Mucosa of rectum (tissue), 2 donors: ENCODE data around the gene FKRP.
A peak's percentile ranks its signal among the peaks of the same experiment; 100 is the strongest.

Experiments used
- H3K27ac ChIP-seq, 2 donors: one replicate each; pipeline ENCODE4 v1.7.0; 2013; ENCODE audit warnings: inconsistent platforms in 2 of 2, low read depth in 2 of 2, low read length in 2 of 2
- H3K27me3 ChIP-seq, 2 donors: one replicate each; pipeline ENCODE4 v1.7.0; 2013; ENCODE audit warnings: low read length in 2 of 2; ENCODE audit not compliant: control insufficient read depth in 2 of 2, insufficient read depth in 2 of 2
- H3K36me3 ChIP-seq, 2 donors: one replicate each; pipeline ENCODE4 v1.7.0; 2013; ENCODE audit warnings: low read length in 2 of 2; ENCODE audit not compliant: control insufficient read depth in 2 of 2, insufficient read depth in 2 of 2
- H3K4me1 ChIP-seq, 2 donors: one replicate each; pipeline ENCODE4 v1.7.0; 2013; ENCODE audit warnings: low read length in 2 of 2, mild to moderate bottlenecking in 1 of 2; ENCODE audit not compliant: control insufficient read depth in 2 of 2, insufficient read depth in 2 of 2
- H3K4me3 ChIP-seq, 2 donors: one replicate each; pipeline ENCODE4 v1.7.0; 2013; ENCODE audit warnings: low read length in 2 of 2
- H3K9ac ChIP-seq, 2 donors: one replicate each; pipeline ENCODE4 v1.7.0; 2013; ENCODE audit warnings: low read length in 2 of 2, low read depth in 1 of 2, mild to moderate bottlenecking in 1 of 2
- H3K9me3 ChIP-seq, 2 donors: one replicate each; pipeline ENCODE4 v1.7.0; 2013; ENCODE audit warnings: low read length in 2 of 2; ENCODE audit not compliant: control insufficient read depth in 2 of 2
- donor health status: healthy.
- donor health status: Normal muscosa, but diverticular disease.

The FKRP gene

DNA sequence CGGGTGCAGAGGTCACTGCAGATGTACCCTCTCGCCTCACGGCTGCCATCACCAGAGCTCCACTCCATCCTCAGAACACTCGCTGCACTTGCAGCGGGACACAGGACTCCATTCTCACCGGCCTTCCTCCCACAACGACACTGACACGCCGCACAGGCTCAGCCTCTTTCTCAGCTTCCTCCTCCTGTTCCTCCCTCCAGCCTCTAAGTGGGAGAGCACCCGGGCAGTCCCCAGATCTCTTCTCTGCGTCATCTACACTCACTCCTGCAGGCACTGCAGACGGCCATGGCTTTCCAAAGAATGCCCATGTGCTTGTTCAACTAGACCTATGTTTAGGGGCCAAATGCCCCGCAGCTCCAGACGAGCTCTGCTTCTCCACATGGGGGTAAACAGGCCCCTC is 14.3 kb upstream of the FKRP start:
- no peaks in the 10 kb centered on the region for H3K27me3 ChIP-seq
- no peaks in the 10 kb centered on the region for H3K4me1 ChIP-seq
- no peak overlapping the region for H3K9ac ChIP-seq
- peaks cover 53 to 74% of the 10 kb centered on the region in 2 donors for H3K36me3 ChIP-seq
- H3K27ac ChIP-seq: no peak overlapping the region
- H3K9me3 ChIP-seq: no peaks in the 10 kb centered on the region
- H3K4me3 ChIP-seq: no peak overlapping the region

DNA sequence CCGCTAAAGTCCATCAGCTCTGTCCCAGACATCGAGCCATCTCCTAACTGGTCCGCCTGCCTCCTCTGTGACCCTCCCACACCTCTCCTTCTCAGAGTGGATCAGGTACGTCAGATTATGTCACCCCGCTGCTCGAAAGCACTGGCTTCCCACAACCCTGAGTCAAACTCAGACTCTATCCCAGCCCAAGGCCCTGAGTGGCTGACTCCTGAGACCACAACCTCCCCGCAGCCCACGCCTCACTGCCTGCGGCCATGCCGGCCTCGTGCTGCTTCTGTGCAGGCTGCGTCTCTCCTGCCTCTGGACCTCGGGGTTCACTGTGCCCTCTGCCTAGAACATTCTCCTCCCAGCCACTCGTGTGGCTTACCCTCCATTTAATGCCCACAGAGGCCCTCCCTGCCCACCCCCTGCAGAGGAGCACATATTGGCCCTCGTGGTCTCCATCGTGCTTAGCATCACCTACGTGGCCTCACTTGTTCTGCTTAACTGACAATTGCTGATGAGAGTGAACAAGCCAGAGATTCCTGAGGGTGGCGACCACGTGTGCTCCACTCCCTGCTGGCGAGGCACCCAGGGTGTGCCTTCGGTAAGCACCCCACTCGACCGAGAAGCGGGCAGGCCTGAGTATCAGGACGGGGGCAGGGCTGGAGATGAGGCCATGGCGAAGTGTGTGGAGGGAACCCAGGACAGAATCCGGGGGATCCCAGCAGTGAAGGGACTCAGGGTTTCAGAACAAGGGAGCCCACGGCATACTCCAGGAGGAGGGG is 13.5 kb upstream of the FKRP start:
- Histone ChIP-seq H3K9me3 (no peaks in the 10 kb centered on the region), H3K4me1 (no peaks in the 10 kb centered on the region), H3K9ac (no peak overlapping the region), H3K4me3 (no peak overlapping the region), H3K27me3 (no peaks in the 10 kb centered on the region), H3K27ac (peak overlapping the region in 1 of 2 donors; percentile 43), H3K36me3 (peaks cover 52 to 72% of the 10 kb centered on the region in 2 donors)

DNA sequence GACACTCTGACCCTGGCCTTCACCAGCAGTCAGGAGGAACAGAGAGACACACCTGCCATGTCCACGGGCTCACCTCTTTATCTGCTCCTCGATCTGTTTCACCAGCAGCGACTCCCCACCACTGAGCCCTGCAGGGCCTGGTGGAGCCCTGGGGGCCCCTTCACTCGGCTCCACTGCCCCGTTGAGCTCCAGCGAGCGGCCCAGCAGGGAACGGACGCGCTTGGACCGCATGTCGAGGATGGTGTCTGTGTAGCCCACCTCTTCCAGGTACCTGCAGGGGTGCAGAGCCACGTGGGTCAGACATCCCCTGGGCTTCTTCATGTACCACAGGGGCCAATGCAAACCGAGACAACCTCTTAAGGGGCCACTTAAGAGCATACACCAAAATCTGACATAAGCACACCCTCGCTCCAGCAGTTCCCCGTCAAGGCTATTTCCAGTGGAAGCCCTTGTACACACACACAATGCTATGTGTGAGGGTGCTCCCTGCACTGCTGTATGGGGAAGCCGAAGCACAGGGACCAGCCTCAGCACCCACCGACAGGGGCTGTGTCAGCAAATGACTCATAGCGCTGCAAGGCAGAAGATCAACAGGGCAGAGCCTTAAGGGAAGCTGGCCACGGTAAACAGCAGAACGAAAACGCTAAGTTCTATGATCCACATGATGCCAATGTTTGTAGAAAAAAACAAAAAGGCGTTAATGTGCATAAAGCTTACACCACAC is 12.7 kb upstream of the FKRP start:
- peaks cover 48 to 73% of the 10 kb centered on the region in 2 donors for H3K36me3 ChIP-seq

DNA sequence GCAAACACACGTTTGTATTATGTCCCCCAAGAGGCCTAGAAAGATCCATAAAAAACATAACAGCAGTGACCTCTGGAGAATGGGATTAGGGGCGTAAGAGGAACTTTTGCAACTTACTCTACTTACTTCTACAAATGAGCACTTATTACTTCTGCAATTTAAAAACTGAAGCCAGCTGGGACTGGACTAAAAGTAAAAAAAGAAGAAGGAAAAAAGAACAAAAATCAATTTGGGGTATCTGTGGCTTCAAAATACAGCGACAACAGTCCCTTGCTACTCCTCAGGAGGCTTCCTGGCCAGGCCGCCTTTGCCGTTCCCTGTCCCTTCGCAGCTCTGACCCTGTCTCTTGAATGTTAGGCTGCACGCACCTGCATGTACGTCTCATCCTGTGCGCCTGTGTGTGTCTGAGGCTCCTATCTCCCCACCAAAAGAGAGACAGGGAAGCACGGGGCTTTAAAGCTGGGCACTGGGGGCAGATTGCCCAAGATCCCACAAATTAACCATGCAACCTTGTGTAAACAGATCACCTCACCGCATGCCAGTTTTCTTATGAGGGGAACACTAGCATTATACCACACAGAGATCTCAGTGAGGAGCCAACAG is 12.1 kb upstream of the FKRP start:
- peak overlapping the region in 1 of 2 donors; percentile 53 for H3K27ac ChIP-seq
- H3K4me3 ChIP-seq: no peak overlapping the region
- H3K9ac ChIP-seq: no peak overlapping the region
- no peaks in the 10 kb centered on the region for H3K4me1 ChIP-seq
- H3K9me3 ChIP-seq: no peaks in the 10 kb centered on the region
- H3K27me3 ChIP-seq: no peaks in the 10 kb centered on the region
- H3K36me3 ChIP-seq: peaks cover 44 to 74% of the 10 kb centered on the region in 2 donors

More for the DNA sequence above, 12.7 kb upstream of the FKRP start:
- Histone ChIP-seq H3K27me3 (no peaks in the 10 kb centered on the region), H3K9me3 (no peaks in the 10 kb centered on the region), H3K27ac (peak overlapping the region in 1 of 2 donors; percentile 43), H3K4me3 (no peak overlapping the region), H3K9ac (no peak overlapping the region), H3K4me1 (no peaks in the 10 kb centered on the region)

DNA sequence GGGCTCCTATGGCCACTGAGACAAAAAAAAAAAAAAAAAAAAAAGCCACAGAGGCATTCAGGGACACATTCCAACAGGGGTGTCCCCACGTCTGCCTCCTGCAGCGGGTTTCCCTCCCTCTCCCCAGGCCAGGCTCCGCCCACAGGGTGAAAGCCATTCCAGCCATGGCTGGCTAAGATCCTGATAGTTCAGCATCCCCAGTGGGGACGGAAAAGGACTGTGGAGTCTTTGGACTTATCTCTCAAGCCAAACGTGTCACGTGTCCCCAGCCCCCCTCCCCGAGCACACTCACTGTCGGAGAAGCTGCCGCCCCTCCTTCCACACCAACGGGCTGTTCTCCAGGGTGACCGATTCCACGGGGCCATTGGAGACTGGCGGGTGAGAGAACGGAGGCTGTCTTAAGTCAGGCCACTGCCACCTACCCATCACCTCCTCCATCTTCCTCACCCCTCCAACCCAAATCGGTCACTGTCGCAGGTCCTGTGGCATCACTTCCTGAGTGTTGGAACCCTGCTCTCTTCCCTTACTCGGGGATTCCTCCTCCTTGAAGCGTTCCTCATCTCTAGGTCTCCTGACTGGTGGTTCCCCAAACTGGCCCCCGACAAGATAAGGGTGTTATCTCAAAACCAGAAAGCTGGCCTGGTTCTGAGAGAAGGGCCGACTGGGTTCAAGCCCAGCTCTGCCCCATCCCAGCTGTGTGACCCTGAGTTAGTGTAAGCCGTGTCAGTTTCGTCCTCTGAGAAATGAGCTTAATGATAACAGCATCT is 9.1 kb upstream of the FKRP start:
- no peak overlapping the region for H3K4me3 ChIP-seq
- H3K27ac ChIP-seq: no peak overlapping the region
- H3K36me3 ChIP-seq: peaks cover 21 to 45% of the 10 kb centered on the region in 2 donors
- no peaks in the 10 kb centered on the region for H3K9me3 ChIP-seq
- no peaks in the 10 kb centered on the region for H3K27me3 ChIP-seq
- no peak overlapping the region for H3K9ac ChIP-seq
- H3K4me1 ChIP-seq: no peaks in the 10 kb centered on the region

DNA sequence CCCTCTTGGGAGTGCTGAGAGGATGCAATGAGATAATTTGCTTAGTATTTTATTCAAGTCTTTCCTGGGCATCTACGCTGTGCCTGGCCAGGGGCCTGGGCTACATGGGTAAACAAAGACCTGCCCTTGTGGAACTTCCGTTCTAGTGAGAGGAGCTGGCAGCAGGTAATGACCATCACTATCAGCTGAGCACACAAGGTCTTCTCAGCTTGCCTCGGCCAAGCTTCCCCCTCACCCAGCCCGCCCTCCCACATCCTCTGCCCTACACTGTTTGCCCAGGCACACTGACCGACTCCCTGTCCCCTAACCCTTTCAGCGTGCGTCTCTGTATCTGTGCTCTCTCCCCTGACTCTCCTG is 8.6 kb upstream of the FKRP start:
- no peaks in the 10 kb centered on the region for H3K9me3 ChIP-seq
- no peaks in the 10 kb centered on the region for H3K27me3 ChIP-seq
- H3K36me3 ChIP-seq: peaks cover 21 to 40% of the 10 kb centered on the region in 2 donors
- H3K4me3 ChIP-seq: no peak overlapping the region
- no peaks in the 10 kb centered on the region for H3K4me1 ChIP-seq
- H3K9ac ChIP-seq: no peak overlapping the region
- no peak overlapping the region for H3K27ac ChIP-seq

DNA sequence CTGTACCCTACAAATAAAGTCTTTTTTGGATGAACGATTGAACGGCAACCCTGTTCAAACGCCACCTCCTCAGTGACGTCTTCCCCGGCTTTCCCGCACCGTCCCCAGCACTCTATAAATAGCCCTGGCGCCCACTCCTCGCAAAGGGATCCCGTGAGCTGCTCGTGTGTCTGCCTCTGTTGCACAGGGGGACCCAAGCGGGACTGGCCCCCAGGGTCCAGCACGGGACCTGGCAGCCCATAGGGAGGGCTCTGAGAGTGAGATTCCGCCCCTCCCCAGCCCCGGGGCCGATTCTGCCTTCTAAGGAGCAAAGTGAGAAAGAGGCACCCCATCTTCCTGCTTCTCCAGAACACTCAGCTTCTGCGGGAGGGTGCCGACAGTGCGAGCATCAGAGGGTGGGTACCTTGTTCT is 8.1 kb upstream of the FKRP start:
- H3K27ac ChIP-seq: no peak overlapping the region
- peaks cover 17 to 35% of the 10 kb centered on the region in 2 donors for H3K36me3 ChIP-seq

DNA sequence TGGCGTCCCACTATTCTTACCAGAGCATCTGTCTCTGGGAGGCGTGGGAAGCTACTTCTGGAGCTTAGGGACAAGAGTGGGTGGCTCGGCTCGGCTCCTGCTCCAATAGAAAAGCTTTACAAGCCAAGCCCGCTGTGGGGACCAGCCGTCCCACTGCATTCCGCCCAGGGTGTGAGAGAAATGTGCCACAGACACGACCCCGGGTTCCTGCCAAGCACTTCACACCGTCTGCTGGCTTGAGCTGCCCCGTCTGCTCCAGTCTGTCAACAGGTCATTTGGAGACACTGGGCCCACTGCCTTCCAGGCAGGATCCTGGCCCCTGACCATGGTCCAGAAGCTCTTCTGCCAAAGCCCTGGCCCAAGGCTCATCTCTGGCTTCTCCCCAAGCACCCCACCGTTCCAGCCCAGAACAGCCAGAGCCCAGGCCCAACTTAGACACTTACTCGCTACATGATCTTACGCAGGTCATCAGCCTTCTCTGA is 6.5 kb upstream of the FKRP start:
- Histone ChIP-seq H3K9ac (no peak overlapping the region), H3K9me3 (no peaks in the 10 kb centered on the region), H3K36me3 (peaks cover 10 to 20% of the 10 kb centered on the region in 2 donors)

More for the DNA sequence above, 8.1 kb upstream of the FKRP start:
- no peaks in the 10 kb centered on the region for H3K9me3 ChIP-seq
- H3K27me3 ChIP-seq: no peaks in the 10 kb centered on the region
- no peak overlapping the region for H3K9ac ChIP-seq
- no peak overlapping the region for H3K4me3 ChIP-seq
- no peaks in the 10 kb centered on the region for H3K4me1 ChIP-seq

DNA sequence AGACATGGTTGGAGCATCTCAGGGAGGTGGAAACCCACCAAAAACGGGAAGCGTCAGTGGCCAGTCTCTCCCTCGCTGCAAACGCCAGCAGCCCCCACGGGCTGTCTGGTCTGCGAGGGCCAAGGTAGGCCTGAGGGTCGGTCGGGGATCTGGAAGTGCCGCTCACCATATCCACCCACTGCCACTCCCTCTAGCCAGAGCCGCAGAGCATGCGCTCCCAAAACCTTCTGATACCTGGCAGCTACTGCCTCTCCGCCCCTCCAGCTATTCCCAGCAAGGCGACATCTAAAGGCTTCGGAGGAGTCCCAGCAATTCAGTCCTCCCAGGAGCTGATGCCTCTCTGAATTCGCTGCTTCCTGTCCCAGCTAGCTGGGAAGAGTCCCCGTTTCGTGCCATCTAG is 4.4 kb upstream of the FKRP start:
- Histone ChIP-seq H3K9ac (no peak overlapping the region), H3K36me3 (peaks cover 9 to 18% of the 10 kb centered on the region in 2 donors), H3K9me3 (no peaks in the 10 kb centered on the region), H3K4me3 (no peak overlapping the region), H3K4me1 (peaks cover 6 to 7% of the 10 kb centered on the region in 2 donors), H3K27ac (no peak overlapping the region), H3K27me3 (no peaks in the 10 kb centered on the region)

More for the DNA sequence above, 6.5 kb upstream of the FKRP start:
- Histone ChIP-seq H3K4me1 (peaks cover 0 to 2% of the 10 kb centered on the region in 2 donors), H3K4me3 (no peak overlapping the region), H3K27ac (no peak overlapping the region), H3K27me3 (no peaks in the 10 kb centered on the region)
